Epithelial cell of esophagus (primary cell): ENCODE results near the gene CTNNBIP1.
A peak's percentile ranks its signal among the peaks of the same experiment; 100 is the strongest.

ENCODE experiments used
- DNase-seq: peaks from one replicate; pipeline ENCODE4 v3.0.0; 2010; ENCODE audit warnings: low read depth
- H3K4me3 ChIP-seq: 2 replicates; pipeline ENCODE4 v1.5.1; 2011; ENCODE audit warnings: mild to moderate bottlenecking, low read length, control low read depth
- TF ChIP-seq, protein P1 (sequence below): IDR thresholded peaks from 2 replicates; pipeline ENCODE4 v1.5.1; 2011; ENCODE audit warnings: low read depth, mild to moderate bottlenecking, low read length, control low read depth, inconsistent platforms; ENCODE audit not compliant: insufficient read depth; ENCODE audit errors: missing control alignments

CTNNBIP1 gene

GRCh38 chr1:9859281-9860014 is 50.6 kb downstream of the CTNNBIP1 start:
- DNase-seq, result no peak
- TF ChIP-seq, protein P1, sequence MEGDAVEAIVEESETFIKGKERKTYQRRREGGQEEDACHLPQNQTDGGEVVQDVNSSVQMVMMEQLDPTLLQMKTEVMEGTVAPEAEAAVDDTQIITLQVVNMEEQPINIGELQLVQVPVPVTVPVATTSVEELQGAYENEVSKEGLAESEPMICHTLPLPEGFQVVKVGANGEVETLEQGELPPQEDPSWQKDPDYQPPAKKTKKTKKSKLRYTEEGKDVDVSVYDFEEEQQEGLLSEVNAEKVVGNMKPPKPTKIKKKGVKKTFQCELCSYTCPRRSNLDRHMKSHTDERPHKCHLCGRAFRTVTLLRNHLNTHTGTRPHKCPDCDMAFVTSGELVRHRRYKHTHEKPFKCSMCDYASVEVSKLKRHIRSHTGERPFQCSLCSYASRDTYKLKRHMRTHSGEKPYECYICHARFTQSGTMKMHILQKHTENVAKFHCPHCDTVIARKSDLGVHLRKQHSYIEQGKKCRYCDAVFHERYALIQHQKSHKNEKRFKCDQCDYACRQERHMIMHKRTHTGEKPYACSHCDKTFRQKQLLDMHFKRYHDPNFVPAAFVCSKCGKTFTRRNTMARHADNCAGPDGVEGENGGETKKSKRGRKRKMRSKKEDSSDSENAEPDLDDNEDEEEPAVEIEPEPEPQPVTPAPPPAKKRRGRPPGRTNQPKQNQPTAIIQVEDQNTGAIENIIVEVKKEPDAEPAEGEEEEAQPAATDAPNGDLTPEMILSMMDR, result no peak
- no peak overlapping the region for H3K4me3 ChIP-seq

GRCh38 chr1:9858293-9859035 is 51.6 kb downstream of the CTNNBIP1 start:
- TF ChIP-seq, protein P1, result no peak
- DNase-seq, result no peak
- H3K4me3 ChIP-seq, result no peak overlapping the region

- DNase-seq, result no peak
- TF ChIP-seq, protein P1, result no peak
- H3K4me3 ChIP-seq, result no peak overlapping the region
These were observed 54.9 kb downstream of the CTNNBIP1 start for GRCh38 chr1:9855186-9855585.

- TF ChIP-seq, protein P1, result no peak
- no peak for DNase-seq
- H3K4me3 ChIP-seq, result no peak overlapping the region
These were observed 56.8 kb downstream of the CTNNBIP1 start for GRCh38 chr1:9853249-9853595.

GRCh38 chr1:9852410-9853248 is 57.4 kb downstream of the CTNNBIP1 start:
- TF ChIP-seq, protein P1, result no peak
- H3K4me3 ChIP-seq, result no peak overlapping the region
- DNase-seq, result peak; percentile 84

DNA sequence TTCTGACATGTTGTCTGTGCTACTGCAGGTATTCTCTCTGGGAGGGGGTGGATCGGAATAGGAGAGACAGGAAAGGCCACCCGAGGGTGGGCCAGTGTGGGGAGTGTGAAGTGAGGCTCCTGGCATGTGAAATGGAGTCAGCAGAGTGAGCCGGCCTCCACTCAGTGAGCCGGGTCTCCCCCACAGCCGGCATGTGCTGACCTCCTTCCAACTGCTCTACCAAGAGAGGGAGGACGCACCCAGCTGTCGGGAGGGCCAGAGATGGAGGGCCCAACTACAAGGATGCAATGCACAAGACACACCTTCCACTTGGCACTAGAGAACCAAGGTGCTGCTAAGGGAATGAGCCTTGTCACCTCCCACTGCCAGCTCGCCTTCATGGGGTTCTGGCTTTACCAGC is 58.1 kb downstream of the CTNNBIP1 start:
- no peak for DNase-seq
- H3K4me3 ChIP-seq, result no peak overlapping the region
- TF ChIP-seq, protein P1, result no peak
